CD14-positive monocyte (primary cell): Measurements from ENCODE around the gene PHYKPL. TPM values are rescaled to one million over a fixed set of nuclear protein-coding genes. Genes with fewer than 3 reads are reported as not detected.
A peak's percentile ranks its signal among the peaks of the same experiment; 100 is the strongest.

ENCODE experiments used
- DNase-seq, 3 donors: peaks; one replicate each; pipeline ENCODE4 v3.0.0-alpha.2; 2011 to 2022
- H2AFZ ChIP-seq: 2 replicates; pipeline ENCODE4 v1.6.0; 2012; ENCODE audit warnings: mild to moderate bottlenecking, low read depth, low read length, inconsistent platforms; ENCODE audit not compliant: insufficient read depth, poor library complexity, severe bottlenecking
- H3K27ac ChIP-seq, 2 donors: 1 replicate in 1 of 2; 2 replicates in 1 of 2; pipeline ENCODE4 v1.5.1; 2012 to 2013; ENCODE audit warnings: low read length in 2 of 2, control low read depth in 1 of 2, inconsistent platforms in 1 of 2, low read depth in 1 of 2, mild to moderate bottlenecking in 1 of 2
- H3K27me3 ChIP-seq, 2 donors: one replicate each; pipeline versions ENCODE4 v1.6.0 to v1.6.1; 2011 to 2013; ENCODE audit warnings: low read length in 2 of 2; ENCODE audit not compliant: control insufficient read depth in 2 of 2, insufficient read depth in 2 of 2
- H3K36me3 ChIP-seq, 2 donors: replicated peaks in 1 of 2; 1 replicate in 1 of 2; 2 replicates in 1 of 2; pipeline versions ENCODE4 v1.5.1 to v1.6.1; 2012 to 2013; ENCODE audit warnings: low read length in 2 of 2, control low read depth in 1 of 2, inconsistent platforms in 1 of 2, mild to moderate bottlenecking in 1 of 2; ENCODE audit not compliant: insufficient read depth in 2 of 2, control insufficient read depth in 1 of 2
- H3K4me1 ChIP-seq, 2 donors: 1 replicate in 1 of 2; 2 replicates in 1 of 2; pipeline versions ENCODE4 v1.5.1 to v1.6.1; 2012 to 2013; ENCODE audit warnings: low read length in 2 of 2, control low read depth in 1 of 2, inconsistent platforms in 1 of 2, mild to moderate bottlenecking in 1 of 2, moderate library complexity in 1 of 2; ENCODE audit not compliant: insufficient read depth in 2 of 2, control insufficient read depth in 1 of 2
- H3K4me2 ChIP-seq: replicated peaks from 2 replicates; pipeline ENCODE3; 2012; ENCODE audit warnings: low read length, moderate library complexity, mild to moderate bottlenecking; ENCODE audit not compliant: poor library complexity, severe bottlenecking; ENCODE audit errors: extremely low read depth
- H3K4me3 ChIP-seq, 3 experiments: fragments of 200-600 bp in 1 of 3; sonication (generic) in 1 of 3; replicated peaks in 1 of 3; 1 replicate in 2 of 3; 2 replicates in 1 of 3; pipeline ENCODE4 v1.5.1; 2011 to 2013; ENCODE audit warnings: low read length in 3 of 3, mild to moderate bottlenecking in 3 of 3, control low read depth in 2 of 3, low read depth in 2 of 3, inconsistent platforms in 1 of 3, moderate library complexity in 1 of 3
- H3K79me2 ChIP-seq: 2 replicates; pipeline ENCODE4 v1.6.0; 2012; ENCODE audit warnings: mild to moderate bottlenecking, control low read depth, inconsistent platforms, low read length, moderate library complexity; ENCODE audit not compliant: insufficient read depth
- H3K9ac ChIP-seq: 2 replicates; pipeline ENCODE4 v1.6.0; 2017; ENCODE audit warnings: low read length, mild to moderate bottlenecking; ENCODE audit not compliant: insufficient read depth, poor library complexity, severe bottlenecking
- H3K9me3 ChIP-seq, 2 donors: replicated peaks in 1 of 2; 1 replicate in 1 of 2; 2 replicates in 1 of 2; pipeline versions ENCODE4 v1.5.1 to v1.6.1; 2012 to 2013; ENCODE audit warnings: low read length in 2 of 2, control low read depth in 1 of 2; ENCODE audit not compliant: control insufficient read depth in 1 of 2, insufficient read depth in 1 of 2
- H4K20me1 ChIP-seq: 2 replicates; pipeline ENCODE4 v1.6.0; 2012; ENCODE audit warnings: mild to moderate bottlenecking, low read length, control low read depth, moderate library complexity; ENCODE audit not compliant: insufficient read depth
- H3K27ac Mint-ChIP-seq, 7 donors: one replicate each; pipeline ENCODE4 v1.8.0; 2020; ENCODE audit warnings: mild to moderate bottlenecking in 7 of 7, mixed read lengths in 7 of 7, moderate library complexity in 6 of 7, inconsistent platforms in 2 of 7
- H3K27me3 Mint-ChIP-seq, 3 donors: one replicate each; pipeline ENCODE4 v1.8.0; 2021 to 2022; ENCODE audit warnings: low read depth in 3 of 3, mild to moderate bottlenecking in 3 of 3, mixed read lengths in 3 of 3, moderate library complexity in 3 of 3, inconsistent platforms in 1 of 3
- H3K36me3 Mint-ChIP-seq, 2 donors: one replicate each; pipeline ENCODE4 v1.8.0; 2020; ENCODE audit warnings: mixed read lengths in 2 of 2, inconsistent platforms in 1 of 2, mild to moderate bottlenecking in 1 of 2
- H3K4me1 Mint-ChIP-seq: one replicate; pipeline ENCODE4 v1.8.0; 2020; ENCODE audit warnings: mild to moderate bottlenecking, mixed read lengths
- H3K4me3 Mint-ChIP-seq, 2 donors: one replicate each; pipeline ENCODE4 v1.8.0; 2020; ENCODE audit warnings: mild to moderate bottlenecking in 2 of 2, mixed read lengths in 2 of 2, moderate library complexity in 1 of 2
- H3K9me3 Mint-ChIP-seq, 7 donors: one replicate each; pipeline ENCODE4 v1.8.0; 2020 to 2022; ENCODE audit warnings: mixed read lengths in 7 of 7, mild to moderate bottlenecking in 6 of 7, moderate library complexity in 6 of 7, inconsistent platforms in 2 of 7
- WGBS: methylation state at CpG from one replicate; pipeline ENCODE4 v1.1.5; 2013; ENCODE audit warnings: missing lambda C conversion rate; ENCODE audit not compliant: insufficient coverage; 5-methylcytosine and 5-hydroxymethylcytosine counted together
- intact Hi-C, 2 donors: fragments of 100-400 bp; cut with micrococcal nuclease; formaldehyde crosslinking; loops; one replicate each; pipeline versions ENCODE4 v1.15.0 to v1.15.1; 2023
- polyA plus RNA-seq, 3 donors: library from polyadenylated mRNA; depleted of rRNA in 1 of 3; unstranded in 2 of 3; stranded (reverse) in 1 of 3; fragments of 300-500 nt in 2 of 3; fragments of >200 nt in 1 of 3; fragmentation: Illumina TruSeq in 2 of 3; gene quantifications; 1 replicate in 2 of 3; 2 replicates in 1 of 3; pipeline ENCODE4 v1.2.3, GENCODE V29; 2012 to 2021
- TF ChIP-seq, protein P1 (sequence below): fragments of 200-600 bp; IDR thresholded peaks from one replicate; pipeline ENCODE4 v1.8.0; 2022; ENCODE audit warnings: antibody characterized with exemption, mild to moderate bottlenecking

Gene PHYKPL
- polyA plus RNA-seq, 3 donors: 39.2 to 199 (median 43.0) TPM

DNA sequence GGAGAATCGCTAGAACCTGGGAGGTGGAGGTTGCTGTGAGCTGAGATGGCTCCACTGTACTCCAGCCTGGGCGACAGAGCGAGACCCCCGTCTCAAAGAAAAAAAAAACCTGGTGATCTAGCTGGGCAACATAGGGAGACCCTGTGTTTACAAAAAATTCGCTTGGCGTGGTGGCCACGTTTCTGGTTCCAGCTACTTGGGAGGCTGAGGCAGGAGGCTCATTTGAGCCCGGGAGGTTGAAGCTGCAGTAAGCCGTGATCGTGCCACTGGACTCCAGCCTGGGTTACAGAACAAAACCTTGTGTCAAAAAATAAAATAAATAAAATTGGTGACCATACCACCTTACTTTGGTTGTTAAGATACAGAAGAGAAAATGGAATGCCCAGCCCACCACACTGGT is 30.1 kb downstream of the PHYKPL start:
- peaks cover 16% of the 10 kb centered on the region in 2 donors for H3K36me3 Mint-ChIP-seq
- H3K27ac ChIP-seq: no peak overlapping the region
- TF ChIP-seq, protein P1, sequence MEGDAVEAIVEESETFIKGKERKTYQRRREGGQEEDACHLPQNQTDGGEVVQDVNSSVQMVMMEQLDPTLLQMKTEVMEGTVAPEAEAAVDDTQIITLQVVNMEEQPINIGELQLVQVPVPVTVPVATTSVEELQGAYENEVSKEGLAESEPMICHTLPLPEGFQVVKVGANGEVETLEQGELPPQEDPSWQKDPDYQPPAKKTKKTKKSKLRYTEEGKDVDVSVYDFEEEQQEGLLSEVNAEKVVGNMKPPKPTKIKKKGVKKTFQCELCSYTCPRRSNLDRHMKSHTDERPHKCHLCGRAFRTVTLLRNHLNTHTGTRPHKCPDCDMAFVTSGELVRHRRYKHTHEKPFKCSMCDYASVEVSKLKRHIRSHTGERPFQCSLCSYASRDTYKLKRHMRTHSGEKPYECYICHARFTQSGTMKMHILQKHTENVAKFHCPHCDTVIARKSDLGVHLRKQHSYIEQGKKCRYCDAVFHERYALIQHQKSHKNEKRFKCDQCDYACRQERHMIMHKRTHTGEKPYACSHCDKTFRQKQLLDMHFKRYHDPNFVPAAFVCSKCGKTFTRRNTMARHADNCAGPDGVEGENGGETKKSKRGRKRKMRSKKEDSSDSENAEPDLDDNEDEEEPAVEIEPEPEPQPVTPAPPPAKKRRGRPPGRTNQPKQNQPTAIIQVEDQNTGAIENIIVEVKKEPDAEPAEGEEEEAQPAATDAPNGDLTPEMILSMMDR: no peak
- H3K4me3 Mint-ChIP-seq: no peak overlapping the region
- H3K27me3 ChIP-seq: no peaks in the 10 kb centered on the region
- H3K4me2 ChIP-seq: no peak overlapping the region
- H3K9ac ChIP-seq: no peak overlapping the region
- no peaks in the 10 kb centered on the region for H3K27me3 Mint-ChIP-seq
- peaks cover 9 to 15% of the 10 kb centered on the region in 2 donors for H3K36me3 ChIP-seq
- peaks cover 50% of the 10 kb centered on the region for H3K4me1 Mint-ChIP-seq
- intact Hi-C loops: no loop called here
- no peak overlapping the region for H3K4me3 ChIP-seq
- H3K4me1 ChIP-seq: peaks cover 32 to 46% of the 10 kb centered on the region in 2 donors
- H4K20me1 ChIP-seq: peaks cover 24% of the 10 kb centered on the region
- no peak for DNase-seq
- 91% methylated on average over 6 of the region's 10 CpGs for WGBS
- H2AFZ ChIP-seq: no peak overlapping the region
- peaks cover 41% of the 10 kb centered on the region for H3K79me2 ChIP-seq
- H3K9me3 ChIP-seq: no peaks in the 10 kb centered on the region
- H3K27ac Mint-ChIP-seq: no peak overlapping the region
- H3K9me3 Mint-ChIP-seq: no peaks in the 10 kb centered on the region

DNA sequence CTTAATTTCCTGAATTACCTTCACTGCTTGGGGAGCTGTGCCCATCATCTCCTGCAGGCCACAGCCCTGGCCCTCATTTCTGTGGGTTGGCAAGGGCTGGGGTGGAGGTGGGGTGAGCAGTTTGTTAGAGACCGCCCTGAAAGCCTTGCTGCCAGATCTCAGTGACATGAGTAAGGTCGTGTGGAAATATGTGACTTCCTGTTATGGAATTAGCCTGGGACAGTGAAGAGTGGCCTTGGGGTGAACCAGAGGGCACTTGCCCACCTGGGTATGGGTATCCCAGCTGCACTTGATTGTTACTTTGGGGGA is 30.7 kb downstream of the PHYKPL start:
- Histone ChIP-seq H2AFZ (no peak overlapping the region), H3K9ac (no peak overlapping the region), H3K4me2 (no peak overlapping the region), H3K27me3 (no peaks in the 10 kb centered on the region), H3K4me1 (peaks cover 32 to 42% of the 10 kb centered on the region in 2 donors), H3K36me3 (peaks cover 3 to 8% of the 10 kb centered on the region in 2 donors), H3K79me2 (peaks cover 34% of the 10 kb centered on the region), H3K4me3 (no peak overlapping the region), H4K20me1 (peaks cover 18% of the 10 kb centered on the region), H3K27ac (no peak overlapping the region), H3K9me3 (no peaks in the 10 kb centered on the region)
- DNase-seq: peak in 2 of 3 donors; percentile 32 to 43
- Mint-ChIP-seq H3K36me3 (peaks cover 9% of the 10 kb centered on the region in 2 donors), H3K9me3 (no peaks in the 10 kb centered on the region), H3K4me3 (peak overlapping the region in 1 of 2 donors; percentile 47), H3K27me3 (no peaks in the 10 kb centered on the region), H3K4me1 (peaks cover 44% of the 10 kb centered on the region), H3K27ac (peak overlapping the region in 3 of 7 donors; percentile 75 to 81 (median 79))
- TF ChIP-seq, protein P1: no peak
- WGBS: 0% methylated on average over 2 of the region's 2 CpGs
- intact Hi-C loops: no loop called here
